Hepatocyte (in vitro differentiated cells): ENCODE data around the gene OPCML.

ENCODE experiments used
- CTCF ChIP-seq: fragments of 200-600 bp; sonication (generic); IDR thresholded peaks from 2 replicates; pipeline ENCODE4 v1.5.1; 2016; ENCODE audit warnings: antibody characterized with exemption, mild to moderate bottlenecking; ENCODE audit not compliant: poor library complexity
- EZH2 ChIP-seq: fragments of 200-600 bp; sonication (generic); IDR thresholded peaks from 2 replicates; pipeline ENCODE4 v1.6.1; 2016; ENCODE audit warnings: antibody characterized with exemption, mild to moderate bottlenecking, borderline replicate concordance
- EZH2phosphoT487 ChIP-seq: fragments of 200-600 bp; sonication (generic); IDR thresholded peaks from one replicate; pipeline ENCODE4 v1.6.1; 2018; ENCODE audit warnings: antibody characterized with exemption, mild to moderate bottlenecking, low read depth, moderate library complexity; ENCODE audit not compliant: unreplicated experiment, severe bottlenecking

- TF ChIP-seq EZH2phosphoT487 (no peak), CTCF (no peak), EZH2 (no peak)
Observed at GRCh38 chr11:132528181-132528580, 1004.1 kb downstream of the OPCML start.
